Ramos (cell line): ENCODE measurements around the gene ZNF595.
"Not testable (repeated sequence)": the region's sequence is repeated elsewhere in the genome, so short reads cannot be mapped to it uniquely, and the experiment has no call there.

ENCODE experiments used
- in situ Hi-C: fragments of 300-500 bp; cut with MboI; formaldehyde crosslinking; loops from one replicate; pipeline ENCODE4 v1.14.3; 2022; ENCODE audit warnings: low sequenced_read_pairs; ENCODE audit not compliant: unreplicated experiment

The ZNF595 gene

GRCh38 chr4:52804-53479, at the start of gene ZNF595:
Gene ZNF595, plus strand, starts transcription at chr4:53321. Its CDS starts 168 bp downstream, at chr4:53489.
- in situ Hi-C loops, result not testable (repeated sequence)

- in situ Hi-C loops, result not testable (repeated sequence)
Observed at GRCh38 chr4:9937-10870, 42.9 kb upstream of the ZNF595 start.

- in situ Hi-C loops, result not testable (repeated sequence)
Observed at GRCh38 chr4:11095-11815, 41.9 kb upstream of the ZNF595 start.

- in situ Hi-C loops, result not testable (repeated sequence)
Observed at GRCh38 chr4:11816-12417, 41.2 kb upstream of the ZNF595 start.

GRCh38 chr4:18128-18527, 35.0 kb upstream of the ZNF595 start:
- in situ Hi-C loops, result not testable (repeated sequence)

GRCh38 chr4:18589-18988, 34.5 kb upstream of the ZNF595 start:
- in situ Hi-C loops, result not testable (repeated sequence)

- in situ Hi-C loops, result not testable (repeated sequence)
Observed at GRCh38 chr4:22882-23281, 30.2 kb upstream of the ZNF595 start.

GRCh38 chr4:24359-24758, 28.8 kb upstream of the ZNF595 start:
- in situ Hi-C loops, result not testable (repeated sequence)

- in situ Hi-C loops, result not testable (repeated sequence)
Observed at GRCh38 chr4:27501-27900, 25.6 kb upstream of the ZNF595 start.

- in situ Hi-C loops, result not testable (repeated sequence)
Observed at GRCh38 chr4:28767-29542, 24.2 kb upstream of the ZNF595 start.

GRCh38 chr4:33314-33713, 19.8 kb upstream of the ZNF595 start:
- in situ Hi-C loops, result not testable (repeated sequence)

GRCh38 chr4:36559-37415, 16.3 kb upstream of the ZNF595 start:
- in situ Hi-C loops, result not testable (repeated sequence)

- in situ Hi-C loops, result not testable (repeated sequence)
Observed at GRCh38 chr4:38202-38601, 14.9 kb upstream of the ZNF595 start.

- in situ Hi-C loops, result not testable (repeated sequence)
Observed at GRCh38 chr4:43375-43774, 9.7 kb upstream of the ZNF595 start.

- in situ Hi-C loops, result not testable (repeated sequence)
Observed at GRCh38 chr4:51253-51652, 1.9 kb upstream of the ZNF595 start.

GRCh38 chr4:51655-52277, 1.4 kb upstream of the ZNF595 start:
- in situ Hi-C loops, result not testable (repeated sequence)

GRCh38 chr4:53521-53920, 400 bp downstream of the ZNF595 start:
- in situ Hi-C loops, result not testable (repeated sequence)

GRCh38 chr4:64733-65132, 11.6 kb downstream of the ZNF595 start:
- in situ Hi-C loops, result not testable (repeated sequence)
